HG03066 (cell line): Measurements from ENCODE around the gene ETNK1.
"Not testable (repeated sequence)": the region's sequence is repeated elsewhere in the genome, so short reads cannot be mapped to it uniquely, and the experiment has no call there.

Experiments
- ATAC-seq: cut with Tn5 transposase; IDR thresholded peaks from one replicate; pipeline ENCODE4 v1.9.1; 2021; ENCODE audit warnings: low read depth; ENCODE audit not compliant: unreplicated experiment

The ETNK1 gene, protein sequence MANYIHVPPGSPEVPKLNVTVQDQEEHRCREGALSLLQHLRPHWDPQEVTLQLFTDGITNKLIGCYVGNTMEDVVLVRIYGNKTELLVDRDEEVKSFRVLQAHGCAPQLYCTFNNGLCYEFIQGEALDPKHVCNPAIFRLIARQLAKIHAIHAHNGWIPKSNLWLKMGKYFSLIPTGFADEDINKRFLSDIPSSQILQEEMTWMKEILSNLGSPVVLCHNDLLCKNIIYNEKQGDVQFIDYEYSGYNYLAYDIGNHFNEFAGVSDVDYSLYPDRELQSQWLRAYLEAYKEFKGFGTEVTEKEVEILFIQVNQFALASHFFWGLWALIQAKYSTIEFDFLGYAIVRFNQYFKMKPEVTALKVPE

DNA sequence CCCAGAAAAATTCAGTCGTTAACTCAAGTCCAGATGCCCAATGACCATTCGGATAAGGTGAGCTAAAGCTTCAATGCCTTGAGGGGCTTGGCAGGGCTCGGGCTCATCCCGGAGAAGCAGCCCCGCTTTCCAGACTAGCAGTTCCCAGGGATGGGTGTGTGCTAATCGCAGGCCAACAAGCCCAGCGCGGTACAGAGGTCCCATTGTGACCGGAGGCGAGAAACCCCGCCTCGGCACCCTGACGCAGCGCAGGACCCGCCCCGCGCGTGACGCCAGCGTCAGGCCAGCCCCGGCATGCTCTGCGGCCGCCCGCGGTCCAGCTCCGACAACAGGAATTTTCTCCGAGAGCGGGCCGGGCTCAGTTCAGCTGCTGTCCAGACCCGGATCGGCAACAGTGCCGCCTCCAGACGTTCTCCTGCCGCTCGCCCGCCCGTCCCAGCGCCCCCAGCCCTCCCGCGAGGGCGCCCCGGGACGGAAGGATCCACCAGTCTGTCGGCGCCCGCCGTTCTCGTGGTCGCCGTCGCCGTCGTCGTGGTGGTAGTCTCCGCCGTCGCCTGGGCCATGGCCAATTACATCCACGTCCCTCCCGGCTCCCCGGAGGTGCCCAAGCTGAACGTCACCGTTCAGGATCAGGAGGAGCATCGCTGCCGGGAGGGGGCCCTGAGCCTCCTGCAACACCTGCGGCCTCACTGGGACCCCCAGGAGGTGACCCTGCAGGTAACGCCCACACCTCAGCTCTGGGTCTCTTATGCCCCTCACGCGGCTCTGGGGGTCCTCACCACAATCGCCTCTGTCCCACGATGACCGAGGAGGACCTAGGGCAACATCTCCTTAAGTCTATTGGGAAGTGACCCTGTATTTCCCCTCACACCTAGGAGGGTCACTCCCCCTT is at the start of gene ETNK1:
Gene ETNK1 (plus strand): TSS at position 302 of the 892 bp plus-strand sequence. CDS start 260 bp downstream, at position 562.
- peak; percentile 93 for ATAC-seq

DNA sequence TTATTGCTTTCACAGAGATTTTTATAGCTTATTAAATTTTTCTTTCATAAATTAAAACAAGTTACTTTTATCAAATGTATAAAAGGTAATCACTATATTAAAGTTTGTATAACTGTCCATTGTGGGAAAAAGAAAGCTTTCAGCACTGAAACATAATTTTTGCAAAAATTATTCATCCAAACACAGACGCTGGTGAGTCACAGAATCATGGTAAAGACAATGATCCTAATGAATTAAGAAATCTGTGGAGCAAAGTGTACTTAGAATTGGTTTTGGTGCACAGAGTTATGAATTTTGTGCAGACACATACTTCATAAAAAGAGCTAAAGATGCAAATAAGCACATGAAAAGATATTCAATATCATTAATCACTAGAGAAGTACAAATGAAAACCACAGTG is 48.9 kb upstream of the ETNK1 start:
- ATAC-seq: no peak

DNA sequence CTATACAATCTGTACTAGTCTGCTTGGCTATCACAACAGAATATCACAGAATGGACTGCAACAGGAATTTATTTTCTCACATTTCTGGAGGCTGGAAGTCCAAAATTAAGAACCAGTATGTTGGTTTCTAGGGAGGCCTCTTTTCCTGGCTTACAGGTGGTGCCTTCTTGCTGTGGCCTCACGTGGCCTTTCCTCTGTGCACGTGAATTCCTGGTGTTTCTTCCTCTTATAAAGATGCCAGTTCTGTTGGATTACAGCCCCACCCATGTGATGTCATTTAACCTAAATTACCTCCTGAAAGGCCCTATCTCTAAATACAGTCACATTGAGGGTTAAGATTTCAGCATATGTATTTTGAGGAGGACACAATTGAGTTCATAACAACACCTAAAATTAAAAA is 48.5 kb upstream of the ETNK1 start:
- ATAC-seq: no peak

DNA sequence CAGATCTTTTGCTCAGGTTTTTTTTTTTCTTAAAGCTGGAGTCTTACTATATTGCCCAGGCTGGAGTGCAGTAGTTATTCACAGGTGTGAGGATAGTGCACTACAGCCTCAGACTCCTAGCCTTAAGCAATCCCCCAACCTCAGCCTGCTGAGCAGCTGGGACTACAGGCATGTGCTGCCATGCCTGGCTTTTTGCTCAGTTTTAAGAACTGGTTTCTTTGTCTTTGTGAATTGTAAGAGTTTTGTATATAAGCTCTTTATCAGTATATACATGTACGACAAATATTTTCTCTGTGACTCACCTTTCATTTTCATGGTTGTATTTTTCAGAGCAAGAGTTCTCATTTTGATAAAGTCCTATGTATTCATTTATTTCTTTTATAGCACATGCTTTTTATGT is 47.3 kb upstream of the ETNK1 start:
- ATAC-seq: no peak

DNA sequence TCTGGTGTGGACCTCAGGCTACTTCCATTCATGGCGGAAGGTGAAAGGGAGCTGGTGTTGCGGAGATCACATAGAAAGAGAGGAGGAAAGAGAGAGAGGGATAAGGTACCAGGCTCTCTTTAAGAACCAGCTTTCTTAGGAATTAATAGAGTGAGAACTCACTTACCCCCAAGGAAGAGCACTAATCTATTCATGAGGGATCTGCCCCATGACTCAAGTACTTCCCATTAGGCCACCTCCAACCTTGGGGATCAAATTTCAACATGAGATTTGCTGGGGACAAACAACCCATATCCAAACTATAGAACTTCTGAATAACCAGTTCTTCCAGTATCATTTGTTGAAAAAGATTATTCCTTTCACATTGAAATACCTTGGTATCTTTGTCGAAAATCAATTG is 46.6 kb upstream of the ETNK1 start:
- no peak for ATAC-seq

DNA sequence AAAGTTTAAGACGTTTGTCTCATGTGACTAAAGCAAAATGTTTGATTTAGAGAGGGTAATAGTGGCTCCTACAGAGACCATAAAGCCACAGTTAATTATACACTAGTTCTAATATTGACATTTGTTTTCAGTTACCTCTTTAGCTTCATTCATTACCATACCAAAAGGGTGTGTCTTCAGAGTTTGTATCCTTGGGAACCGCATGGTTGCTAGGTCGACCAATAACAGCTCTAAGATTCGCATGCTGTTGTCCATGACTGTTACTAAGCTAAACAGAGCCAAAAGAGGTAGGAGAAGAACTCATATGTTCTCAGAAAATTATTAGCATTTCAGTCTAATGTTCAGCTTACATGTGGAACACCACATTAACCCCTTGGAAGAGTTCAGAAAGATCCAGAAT is 36.2 kb upstream of the ETNK1 start:
- no peak for ATAC-seq

DNA sequence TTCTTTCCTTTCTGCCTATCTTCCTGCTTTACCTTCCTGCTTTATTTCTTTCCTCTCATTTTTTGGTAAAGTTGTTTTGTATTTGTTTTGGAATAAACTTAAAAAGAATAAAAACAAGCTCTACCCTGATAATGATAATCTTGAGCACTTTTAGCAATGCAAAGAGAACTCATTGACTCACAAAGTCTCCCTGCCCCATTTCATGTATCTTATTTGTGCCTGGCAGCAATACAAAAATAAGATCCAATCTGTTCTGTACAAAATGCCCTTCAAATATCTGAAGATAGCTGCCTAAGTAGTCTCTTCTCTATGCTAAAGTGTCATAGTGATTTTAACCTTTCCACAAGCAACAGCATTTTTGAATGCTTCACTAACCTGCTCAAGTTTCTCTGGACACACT is 31.1 kb upstream of the ETNK1 start:
- ATAC-seq: no peak

DNA sequence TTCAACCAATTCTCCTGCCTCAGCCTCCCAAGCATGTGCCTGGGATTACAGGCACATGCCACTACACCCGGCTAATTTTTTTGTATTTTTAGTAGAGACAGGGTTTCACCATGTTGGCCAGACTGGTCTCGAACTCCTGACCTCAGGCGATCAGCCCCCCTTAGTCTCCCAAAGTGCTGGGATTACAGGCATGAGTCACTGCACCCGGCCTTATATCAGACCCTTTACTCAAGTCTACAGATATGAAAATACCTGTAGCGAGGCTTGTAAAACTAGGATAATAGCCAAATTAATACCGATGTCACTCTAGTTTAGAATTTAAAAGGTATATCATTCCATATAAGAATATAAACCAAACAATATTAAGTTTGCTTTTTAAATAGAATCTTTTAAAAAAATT is 27.4 kb upstream of the ETNK1 start:
- ATAC-seq: not testable (repeated sequence)

DNA sequence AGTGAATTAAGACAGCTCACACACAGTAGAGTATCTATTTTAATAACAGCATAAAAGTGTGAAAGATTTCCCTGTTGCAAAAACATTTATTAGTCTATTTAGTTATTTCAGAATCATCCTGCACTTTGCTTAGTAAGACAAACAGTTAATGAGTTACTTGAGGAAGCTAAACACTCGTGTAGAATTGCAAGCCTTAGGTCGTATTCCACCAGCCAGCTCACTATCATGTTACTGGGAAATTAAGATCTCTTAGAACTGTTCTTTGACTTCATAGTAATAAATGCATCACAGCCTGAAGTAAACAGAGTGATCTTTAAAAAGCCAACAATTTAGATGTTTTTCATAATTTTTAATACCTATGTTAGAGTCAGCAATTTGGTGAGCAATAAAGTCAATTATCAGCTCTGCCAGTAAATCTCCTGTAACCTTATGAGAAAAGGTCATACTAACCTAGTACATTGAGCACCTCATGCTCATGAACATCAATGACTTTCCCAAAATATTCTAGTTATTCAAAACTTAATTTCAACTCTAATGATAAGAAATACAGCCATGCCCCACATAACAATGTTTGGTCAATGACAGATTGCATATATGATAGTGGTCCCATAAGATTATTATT is 26.7 kb upstream of the ETNK1 start:
- ATAC-seq: no peak

DNA sequence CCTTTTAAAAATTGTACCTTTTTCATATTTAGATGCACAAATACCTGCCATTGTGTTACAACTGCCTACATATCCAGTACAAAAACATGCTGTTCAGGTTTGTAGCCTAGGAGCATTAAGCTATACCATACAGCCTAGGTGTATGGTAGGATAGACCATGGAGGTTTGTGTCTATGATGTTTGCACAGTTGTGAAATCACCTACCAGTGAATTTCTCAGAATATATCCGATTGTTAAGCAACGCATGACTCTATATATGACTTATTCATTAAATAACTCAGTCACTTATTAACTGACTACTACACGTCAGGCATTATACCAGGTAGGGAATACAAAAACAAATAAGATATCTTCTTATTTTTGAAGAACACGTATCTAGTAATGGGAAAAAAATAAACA is 26.2 kb upstream of the ETNK1 start:
- no peak for ATAC-seq

DNA sequence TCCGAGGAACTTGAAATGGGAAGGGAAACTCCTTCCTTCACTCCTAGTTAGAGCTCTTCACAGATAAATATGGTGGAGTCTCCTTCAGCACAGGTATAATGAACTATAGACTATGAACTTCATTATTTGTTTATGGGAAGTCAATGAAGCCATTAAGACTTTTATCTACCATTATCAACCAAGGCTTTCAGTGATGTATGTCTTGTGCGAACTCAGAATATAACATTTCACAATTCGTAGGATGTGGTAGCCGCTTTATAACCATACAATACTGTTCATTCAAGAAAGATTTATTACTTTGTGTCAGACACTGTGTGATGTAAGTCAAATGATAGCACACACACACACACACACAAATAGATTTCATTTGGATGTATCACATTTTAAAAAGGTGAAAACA is 24.8 kb upstream of the ETNK1 start:
- ATAC-seq: no peak

DNA sequence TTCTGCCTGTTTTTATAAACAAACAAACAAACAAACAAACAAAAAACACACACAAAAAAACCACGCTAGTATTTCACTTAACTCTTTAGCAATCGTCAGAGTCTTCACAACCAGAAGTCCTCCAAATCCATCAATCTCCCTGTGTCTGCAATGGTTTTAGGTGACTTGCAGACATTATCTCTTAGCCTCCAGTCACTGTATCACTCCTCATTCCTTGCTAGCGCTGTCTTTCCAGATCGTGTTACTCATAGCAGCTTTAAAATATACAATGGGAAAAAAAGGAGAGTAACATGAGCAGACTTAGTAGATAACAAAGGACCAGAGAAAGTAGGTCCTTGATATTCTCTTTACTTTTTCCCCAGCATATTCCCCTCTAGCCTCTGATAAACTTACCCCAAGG is 15.5 kb upstream of the ETNK1 start:
- no peak for ATAC-seq

DNA sequence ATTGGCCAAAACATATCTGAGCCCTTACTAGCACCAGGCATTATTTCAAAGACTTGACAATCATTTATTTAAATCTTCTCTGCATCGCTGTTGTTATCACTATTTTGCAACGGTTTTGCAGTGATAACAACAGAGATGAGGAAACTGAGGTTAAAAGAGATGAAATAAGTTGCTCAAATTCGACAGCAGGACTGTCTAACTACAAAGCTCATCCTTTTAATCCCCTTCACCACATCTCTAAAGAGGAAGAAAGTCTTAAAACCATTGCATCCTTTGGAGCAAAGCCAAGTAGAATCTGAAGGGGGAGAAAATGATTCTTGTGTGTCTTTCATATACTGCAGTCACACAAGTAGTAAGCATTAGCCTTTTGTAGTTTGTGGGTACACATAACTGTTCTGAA is 14.8 kb upstream of the ETNK1 start:
- ATAC-seq: no peak

DNA sequence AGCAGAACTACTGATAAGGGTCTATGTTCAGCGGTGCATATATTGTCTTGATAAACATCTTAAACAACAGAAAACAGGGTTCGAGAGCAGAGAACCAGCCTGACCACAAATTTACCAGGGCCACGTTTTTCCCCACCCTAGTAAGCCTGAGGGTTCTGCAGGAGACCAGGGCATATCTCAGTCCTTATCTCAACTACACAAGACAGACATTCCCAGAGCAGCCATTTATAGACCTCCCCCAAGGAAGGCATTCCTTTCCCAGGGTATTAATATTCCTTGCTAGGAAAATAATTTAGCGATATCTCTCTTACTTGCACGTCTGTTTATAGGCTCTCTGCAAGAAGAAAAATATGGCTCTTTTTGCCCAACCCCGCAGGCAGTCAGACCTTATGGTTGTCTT is 12.1 kb upstream of the ETNK1 start:
- ATAC-seq: not testable (repeated sequence)

DNA sequence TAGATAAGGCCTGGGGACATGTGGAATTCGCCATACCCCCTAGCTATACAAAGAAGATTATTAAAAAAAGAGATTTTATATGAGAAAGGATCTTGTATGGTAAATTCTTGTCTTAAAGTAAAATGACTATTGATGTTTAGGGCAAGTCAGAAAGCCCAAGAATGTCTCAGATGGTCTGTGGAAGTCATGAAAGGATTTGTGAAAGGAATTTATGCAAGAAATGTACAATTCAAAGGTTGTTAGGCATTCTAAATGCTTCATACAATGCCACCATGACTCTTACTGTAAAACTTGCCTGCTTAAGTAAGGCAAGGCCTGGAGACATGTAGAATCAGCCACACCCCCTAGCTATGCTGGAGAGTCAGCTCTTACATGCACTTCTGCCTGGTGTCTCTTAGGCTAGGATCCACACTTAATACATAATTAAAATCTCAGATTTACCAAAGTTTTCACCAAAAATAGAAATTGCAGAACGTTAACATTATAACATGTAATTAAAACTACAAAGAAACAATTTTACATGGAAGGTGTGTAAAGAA is 8.9 kb upstream of the ETNK1 start:
- no peak for ATAC-seq

DNA sequence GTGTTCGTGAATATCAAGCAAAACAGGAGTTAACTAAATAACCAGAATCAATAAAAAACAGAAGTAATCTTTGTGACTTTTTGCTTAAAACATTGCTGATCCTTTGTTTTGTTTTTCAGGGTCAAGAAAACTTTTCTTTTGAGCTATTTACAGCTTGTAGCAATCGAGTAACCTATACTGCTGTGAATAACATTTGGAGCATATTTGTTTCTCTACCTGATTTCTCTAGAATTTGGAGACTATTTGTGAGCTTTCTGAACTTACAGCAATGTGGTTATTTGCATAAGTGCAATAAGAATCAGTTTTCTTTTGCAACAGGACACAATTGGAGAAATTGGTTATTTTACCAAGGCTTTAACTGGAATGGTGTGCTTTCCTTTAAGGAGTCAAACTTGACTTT is 7.3 kb upstream of the ETNK1 start:
- ATAC-seq: no peak

DNA sequence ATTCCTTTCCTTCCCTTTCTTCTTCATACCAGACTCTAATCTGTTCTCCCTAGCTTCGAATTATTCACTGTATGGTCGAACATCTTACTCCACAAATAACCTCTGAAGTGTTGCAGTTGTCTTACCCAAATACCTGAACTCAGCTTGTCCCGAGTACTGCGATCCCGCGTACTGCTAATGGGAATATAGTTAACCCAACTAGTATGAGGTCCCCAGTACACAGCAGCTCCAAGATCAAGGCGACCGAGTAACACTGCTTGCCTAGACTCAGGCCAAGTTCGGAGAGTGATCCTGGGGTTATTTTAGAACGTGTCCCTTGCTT is 462 bp upstream of the ETNK1 start:
- no peak for ATAC-seq

DNA sequence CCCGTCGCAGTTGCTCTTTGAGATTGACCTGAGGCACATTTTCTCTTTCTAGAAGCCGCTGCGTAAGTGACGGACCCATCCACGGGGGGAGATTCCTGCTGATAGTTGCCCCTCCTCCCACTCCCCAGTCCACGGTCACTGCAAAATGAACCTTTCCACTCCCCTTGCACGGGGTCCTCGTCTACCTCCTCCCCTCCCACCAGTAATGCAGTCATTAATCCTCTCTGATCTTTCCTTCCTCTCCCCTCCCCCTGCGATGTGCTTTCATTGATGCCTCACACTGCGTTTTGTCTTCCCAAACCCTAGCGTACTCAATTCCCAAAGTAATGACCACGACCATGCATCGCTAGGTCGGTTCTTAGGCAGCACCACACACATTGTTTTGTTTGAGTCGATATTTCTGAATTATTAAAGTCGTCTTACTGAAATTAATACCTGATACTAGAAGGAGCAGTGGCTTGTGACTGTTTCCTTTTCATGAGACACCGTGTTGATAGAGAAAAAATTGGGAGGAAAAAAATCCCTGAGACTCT is 857 bp downstream of the ETNK1 start:
- ATAC-seq: peak; percentile 28

DNA sequence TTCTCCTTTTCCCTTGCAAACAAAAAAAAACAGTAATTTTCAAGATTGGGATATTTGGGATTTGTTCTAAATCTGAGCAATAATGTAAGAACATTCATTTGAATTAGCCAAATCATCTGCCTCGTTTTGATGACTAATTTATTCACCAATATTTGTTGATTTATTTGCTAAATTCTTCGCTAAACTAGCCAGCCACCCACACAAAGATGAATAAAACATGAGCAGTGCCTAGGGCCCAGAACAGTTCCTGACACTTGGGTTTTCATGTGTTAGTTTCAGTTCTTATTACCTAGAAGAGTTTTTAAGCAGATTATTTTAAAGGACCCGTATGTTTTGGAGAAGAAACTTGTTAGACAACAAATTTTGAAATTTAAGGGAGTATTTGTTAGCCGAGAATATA is 1.4 kb downstream of the ETNK1 start:
- peak; percentile 45 for ATAC-seq

DNA sequence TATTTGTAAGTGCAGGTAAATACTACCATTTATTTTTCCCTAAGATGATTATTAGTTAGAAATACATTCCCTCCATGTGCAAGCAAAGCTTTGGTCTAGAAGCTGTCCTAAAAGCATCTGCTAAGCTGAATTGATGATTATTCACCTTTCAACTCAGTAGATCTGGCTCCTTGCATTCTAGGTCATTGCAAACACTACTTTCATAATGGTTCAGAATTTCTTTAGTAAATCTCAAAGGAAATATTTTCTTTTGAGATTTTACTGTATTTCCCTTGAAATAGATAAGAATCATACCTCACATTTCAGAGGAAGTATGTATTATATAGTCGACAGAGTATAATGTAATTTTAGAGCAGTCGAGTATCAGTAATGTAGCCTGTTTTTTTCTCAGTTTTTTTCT is 2.4 kb downstream of the ETNK1 start:
- ATAC-seq: no peak

DNA sequence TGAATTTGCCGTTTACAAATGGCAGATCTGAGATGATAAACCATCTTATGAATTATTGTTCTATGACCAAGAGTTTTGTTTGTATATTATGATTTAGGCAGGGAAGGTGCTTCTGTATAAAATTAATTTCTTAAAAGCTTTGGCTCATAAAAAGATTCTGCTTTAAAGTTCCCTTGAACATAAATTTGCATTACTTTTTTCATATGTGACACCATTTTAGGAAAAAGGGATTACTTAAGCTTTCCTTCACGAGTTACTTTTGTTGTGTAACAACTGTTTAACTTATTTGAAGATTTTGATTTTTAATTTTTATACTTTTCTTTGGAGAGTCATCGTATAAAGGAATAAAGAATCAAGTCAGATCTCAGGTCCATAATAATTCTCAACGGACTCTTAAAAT is 3.3 kb downstream of the ETNK1 start:
- ATAC-seq: no peak
